Measurements from ENCODE around the gene TMEM161A.
"Not testable (repeated sequence)": the region's sequence is repeated elsewhere in the genome, so short reads cannot be mapped to it uniquely, and the experiment has no call there.

Gene TMEM161A

GRCh38 chr19:19145684-19146608 is 7.7 kb upstream of the TMEM161A start:
- intact Hi-C loops (cut with micrococcal nuclease), result loop anchor here (1.0 to 2.0 kb wide), 3 partner anchors 29 to 343 kb away; no protein-coding TSS in a partner anchor
- H3K4me1 Mint-ChIP-seq (ENCODE audit: low read depth), result peaks cover 5% of the 10 kb centered on the region
- no peak overlapping the region for H3K4me3 Mint-ChIP-seq
- peaks cover 1% of the 10 kb centered on the region for H3K27me3 Mint-ChIP-seq
- H3K36me3 Mint-ChIP-seq (ENCODE audit: low read depth), result peaks cover 43% of the 10 kb centered on the region
- no peak overlapping the region for H3K27ac Mint-ChIP-seq
- H3K9me3 Mint-ChIP-seq, result no peaks in the 10 kb centered on the region

GRCh38 chr19:19145281-19145680 is 7.0 kb upstream of the TMEM161A start:
- intact Hi-C loops (cut with micrococcal nuclease), result no loop called here
- no peaks in the 10 kb centered on the region for H3K9me3 Mint-ChIP-seq
- peaks cover 5% of the 10 kb centered on the region for H3K4me1 Mint-ChIP-seq (ENCODE audit: low read depth)
- H3K36me3 Mint-ChIP-seq (ENCODE audit: low read depth), result peaks cover 43% of the 10 kb centered on the region
- H3K27ac Mint-ChIP-seq, result no peak overlapping the region
- peaks cover 1% of the 10 kb centered on the region for H3K27me3 Mint-ChIP-seq
- no peak overlapping the region for H3K4me3 Mint-ChIP-seq

GRCh38 chr19:19142347-19142746 is 4.1 kb upstream of the TMEM161A start:
- no peak overlapping the region for H3K4me3 Mint-ChIP-seq
- peaks cover 8% of the 10 kb centered on the region for H3K27me3 Mint-ChIP-seq
- peaks cover 18% of the 10 kb centered on the region for H3K4me1 Mint-ChIP-seq (ENCODE audit: low read depth)
- no peak overlapping the region for H3K27ac Mint-ChIP-seq
- peaks cover 24% of the 10 kb centered on the region for H3K36me3 Mint-ChIP-seq (ENCODE audit: low read depth)
- H3K9me3 Mint-ChIP-seq, result no peaks in the 10 kb centered on the region
- intact Hi-C loops (cut with micrococcal nuclease), result no loop called here

GRCh38 chr19:19140476-19140875 is 2.2 kb upstream of the TMEM161A start:
- Mint-ChIP-seq H3K9me3 (no peaks in the 10 kb centered on the region), H3K36me3 (ENCODE audit: low read depth) (peaks cover 8% of the 10 kb centered on the region), H3K4me3 (no peak overlapping the region), H3K27ac (no peak overlapping the region), H3K4me1 (ENCODE audit: low read depth) (peaks cover 21% of the 10 kb centered on the region), H3K27me3 (peaks cover 10% of the 10 kb centered on the region)
- intact Hi-C loops (cut with micrococcal nuclease), result no loop called here

GRCh38 chr19:19139876-19140229 is 1.6 kb upstream of the TMEM161A start:
- Mint-ChIP-seq H3K36me3 (ENCODE audit: low read depth) (peaks cover 8% of the 10 kb centered on the region), H3K4me1 (ENCODE audit: low read depth) (peaks cover 28% of the 10 kb centered on the region), H3K27ac (no peak overlapping the region), H3K9me3 (no peaks in the 10 kb centered on the region), H3K4me3 (no peak overlapping the region), H3K27me3 (peaks cover 10% of the 10 kb centered on the region)
- intact Hi-C loops (cut with micrococcal nuclease), result loop anchor here (2.0 kb wide), 1 partner anchor 77 kb away; the partner anchor contains the start of gene SLC25A42

GRCh38 chr19:19137556-19138108 is 646 bp downstream of the TMEM161A start:
- peak overlapping the region; percentile 97 for H3K27ac Mint-ChIP-seq
- peaks cover 2% of the 10 kb centered on the region for H3K9me3 Mint-ChIP-seq

GRCh38 chr19:19135713-19136112 is 2.6 kb downstream of the TMEM161A start:
- intact Hi-C loops (cut with micrococcal nuclease); H3K27ac Mint-ChIP-seq: not testable (repeated sequence)
- H3K36me3 Mint-ChIP-seq (ENCODE audit: low read depth), result peaks cover 25% of the 10 kb centered on the region

More at GRCh38 chr19:19137556-19138108, 646 bp downstream of the TMEM161A start:
- H3K4me3 Mint-ChIP-seq, result peak overlapping the region; percentile 99
- peaks cover 10% of the 10 kb centered on the region for H3K27me3 Mint-ChIP-seq
- peaks cover 15% of the 10 kb centered on the region for H3K36me3 Mint-ChIP-seq (ENCODE audit: low read depth)
- peaks cover 32% of the 10 kb centered on the region for H3K4me1 Mint-ChIP-seq (ENCODE audit: low read depth)
- intact Hi-C loops (cut with micrococcal nuclease), result loop anchor here (1.0 to 2.0 kb wide), 2 partner anchors 75 to 104 kb away; partner anchors contain the start of genes ARMC6, SLC25A42 and SUGP2

GRCh38 chr19:19134687-19135158 is 3.6 kb downstream of the TMEM161A start:
- intact Hi-C loops (cut with micrococcal nuclease), result no loop called here

More at GRCh38 chr19:19135713-19136112, 2.6 kb downstream of the TMEM161A start:
- not testable (repeated sequence) for H3K27me3 Mint-ChIP-seq, H3K4me3 Mint-ChIP-seq
- Mint-ChIP-seq H3K9me3 (peaks cover 12% of the 10 kb centered on the region), H3K4me1 (ENCODE audit: low read depth) (peaks cover 32% of the 10 kb centered on the region)

GRCh38 chr19:19133985-19134384 is 4.3 kb downstream of the TMEM161A start:
- Mint-ChIP-seq H3K36me3 (ENCODE audit: low read depth) (peaks cover 25% of the 10 kb centered on the region), H3K4me3 (no peak overlapping the region), H3K9me3 (peaks cover 12% of the 10 kb centered on the region), H3K4me1 (ENCODE audit: low read depth) (peaks cover 32% of the 10 kb centered on the region), H3K27me3 (peaks cover 9% of the 10 kb centered on the region), H3K27ac (no peak overlapping the region)
- intact Hi-C loops (cut with micrococcal nuclease), result no loop called here

More at GRCh38 chr19:19134687-19135158, 3.6 kb downstream of the TMEM161A start:
- H3K36me3 Mint-ChIP-seq (ENCODE audit: low read depth), result peaks cover 25% of the 10 kb centered on the region
- H3K27ac Mint-ChIP-seq, result no peak overlapping the region
- H3K4me3 Mint-ChIP-seq, result peak overlapping the region; percentile 38
- H3K4me1 Mint-ChIP-seq (ENCODE audit: low read depth), result peaks cover 32% of the 10 kb centered on the region
- H3K9me3 Mint-ChIP-seq, result peaks cover 12% of the 10 kb centered on the region
- H3K27me3 Mint-ChIP-seq, result peaks cover 9% of the 10 kb centered on the region

GRCh38 chr19:19132912-19133311 is 5.4 kb downstream of the TMEM161A start:
- no peak overlapping the region for H3K4me3 Mint-ChIP-seq
- peaks cover 27% of the 10 kb centered on the region for H3K4me1 Mint-ChIP-seq (ENCODE audit: low read depth)
- H3K27me3 Mint-ChIP-seq, result peaks cover 7% of the 10 kb centered on the region
- no peak overlapping the region for H3K27ac Mint-ChIP-seq
- intact Hi-C loops (cut with micrococcal nuclease), result no loop called here
- H3K9me3 Mint-ChIP-seq, result peaks cover 12% of the 10 kb centered on the region
- peaks cover 19% of the 10 kb centered on the region for H3K36me3 Mint-ChIP-seq (ENCODE audit: low read depth)

GRCh38 chr19:19131989-19132388 is 6.3 kb downstream of the TMEM161A start:
- H3K4me3 Mint-ChIP-seq, result no peak overlapping the region
- H3K27me3 Mint-ChIP-seq, result peaks cover 1% of the 10 kb centered on the region
- intact Hi-C loops (cut with micrococcal nuclease), result no loop called here
- no peak overlapping the region for H3K27ac Mint-ChIP-seq
- peaks cover 17% of the 10 kb centered on the region for H3K36me3 Mint-ChIP-seq (ENCODE audit: low read depth)
- H3K4me1 Mint-ChIP-seq (ENCODE audit: low read depth), result peaks cover 20% of the 10 kb centered on the region
- peaks cover 12% of the 10 kb centered on the region for H3K9me3 Mint-ChIP-seq

GRCh38 chr19:19126102-19126501 is 12.2 kb downstream of the TMEM161A start:
- peaks cover 15% of the 10 kb centered on the region for H3K9me3 Mint-ChIP-seq
- H3K27me3 Mint-ChIP-seq, result no peaks in the 10 kb centered on the region
- H3K36me3 Mint-ChIP-seq (ENCODE audit: low read depth), result peaks cover 20% of the 10 kb centered on the region
- no peak overlapping the region for H3K27ac Mint-ChIP-seq
- peaks cover 19% of the 10 kb centered on the region for H3K4me1 Mint-ChIP-seq (ENCODE audit: low read depth)
- intact Hi-C loops (cut with micrococcal nuclease), result no loop called here
- H3K4me3 Mint-ChIP-seq, result no peak overlapping the region

- Mint-ChIP-seq H3K27me3 (no peaks in the 10 kb centered on the region), H3K4me1 (ENCODE audit: low read depth) (peaks cover 19% of the 10 kb centered on the region), H3K36me3 (ENCODE audit: low read depth) (peaks cover 47% of the 10 kb centered on the region), H3K4me3 (no peak overlapping the region), H3K27ac (peak overlapping the region; percentile 15), H3K9me3 (peaks cover 15% of the 10 kb centered on the region)
- intact Hi-C loops (cut with micrococcal nuclease), result no loop called here
Observed at GRCh38 chr19:19123386-19123785, 14.9 kb downstream of the TMEM161A start.

- H3K4me3 Mint-ChIP-seq, result no peak overlapping the region
- peak overlapping the region; percentile 15 for H3K27ac Mint-ChIP-seq
- H3K27me3 Mint-ChIP-seq, result no peaks in the 10 kb centered on the region
- intact Hi-C loops (cut with micrococcal nuclease), result no loop called here
- peaks cover 16% of the 10 kb centered on the region for H3K4me1 Mint-ChIP-seq (ENCODE audit: low read depth)
- peaks cover 15% of the 10 kb centered on the region for H3K9me3 Mint-ChIP-seq
- peaks cover 47% of the 10 kb centered on the region for H3K36me3 Mint-ChIP-seq (ENCODE audit: low read depth)
Observed at GRCh38 chr19:19122902-19123301, 15.4 kb downstream of the TMEM161A start.

All from dendritic cell treated with granulocyte-macrophage colony-stimulating factor and Interleukin-4, amounts not matched to agents 40 ng/mL and 50 ng/mL, for 4 days (primary cell).